ENCODE results near the gene SP6.

Gene SP6

DNA sequence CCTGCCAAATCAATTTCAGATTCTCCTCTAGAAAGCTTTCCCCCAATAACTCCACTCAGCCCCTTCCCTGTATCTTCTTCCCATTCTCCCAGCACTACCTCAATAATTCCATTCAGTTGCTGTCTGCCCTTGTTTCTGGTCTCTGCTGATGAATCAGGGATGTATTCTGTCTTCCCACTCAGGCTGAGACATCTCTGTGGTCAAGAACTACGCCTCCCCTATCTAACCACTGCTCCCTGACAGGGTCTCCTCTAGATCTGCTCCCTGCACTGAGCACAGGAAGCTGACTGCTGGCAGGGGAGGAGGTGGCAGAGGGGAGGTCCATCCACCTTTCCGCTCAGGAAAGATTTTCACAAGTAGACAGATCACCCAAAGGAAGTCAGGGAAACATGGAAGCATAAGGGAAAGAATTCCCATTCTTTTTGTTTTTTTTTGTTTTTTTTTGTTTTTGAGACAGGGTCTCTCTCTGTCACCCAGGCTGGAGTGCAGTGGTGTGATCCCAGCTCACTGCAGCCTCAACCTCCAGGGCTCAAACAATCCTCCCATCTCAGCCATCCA, 28.1 kb upstream of the SP6 start:
- no peak for DNase-seq

- no peak for DNase-seq
Measured at GRCh38 chr17:47878203-47879027, 27.5 kb upstream of the SP6 start.

DNA sequence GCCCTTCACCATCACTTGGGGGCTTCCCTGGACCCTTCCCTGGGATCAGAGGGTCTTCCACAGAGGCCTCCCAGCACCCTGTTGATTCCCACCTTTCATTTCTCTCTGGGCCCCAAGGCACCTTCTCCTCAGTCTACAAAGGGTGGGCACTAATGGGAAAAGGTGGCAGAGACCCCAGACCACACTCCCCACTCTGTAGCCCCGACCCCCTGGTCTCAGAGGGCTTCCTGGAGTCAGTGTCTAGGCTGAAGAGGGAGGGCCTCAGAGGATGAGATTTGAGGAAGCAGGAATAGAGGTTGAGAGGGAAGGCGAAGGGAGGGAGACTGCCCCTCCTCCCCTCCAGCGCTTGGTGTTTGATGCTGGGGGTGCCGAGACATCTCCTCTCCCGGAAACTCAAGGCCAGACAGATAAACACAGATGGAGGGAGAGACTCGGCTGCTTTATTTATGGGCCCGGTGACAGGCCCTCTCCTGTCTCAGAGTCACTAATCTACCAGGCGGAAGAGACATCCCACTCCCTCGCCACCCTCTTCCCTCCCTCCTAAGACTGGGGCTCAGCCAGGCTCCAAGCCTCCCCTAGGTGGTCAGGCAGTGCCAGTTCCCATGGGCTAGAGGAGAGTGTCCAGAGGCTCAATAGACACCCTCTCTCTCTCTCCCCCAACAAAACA, 26.5 kb upstream of the SP6 start:
- no peak for DNase-seq

- DNase-seq = no peak
Measured at GRCh38 chr17:47875011-47875985, 24.3 kb upstream of the SP6 start.

- no peak for DNase-seq
Measured at GRCh38 chr17:47873200-47874090, 22.5 kb upstream of the SP6 start.

DNA sequence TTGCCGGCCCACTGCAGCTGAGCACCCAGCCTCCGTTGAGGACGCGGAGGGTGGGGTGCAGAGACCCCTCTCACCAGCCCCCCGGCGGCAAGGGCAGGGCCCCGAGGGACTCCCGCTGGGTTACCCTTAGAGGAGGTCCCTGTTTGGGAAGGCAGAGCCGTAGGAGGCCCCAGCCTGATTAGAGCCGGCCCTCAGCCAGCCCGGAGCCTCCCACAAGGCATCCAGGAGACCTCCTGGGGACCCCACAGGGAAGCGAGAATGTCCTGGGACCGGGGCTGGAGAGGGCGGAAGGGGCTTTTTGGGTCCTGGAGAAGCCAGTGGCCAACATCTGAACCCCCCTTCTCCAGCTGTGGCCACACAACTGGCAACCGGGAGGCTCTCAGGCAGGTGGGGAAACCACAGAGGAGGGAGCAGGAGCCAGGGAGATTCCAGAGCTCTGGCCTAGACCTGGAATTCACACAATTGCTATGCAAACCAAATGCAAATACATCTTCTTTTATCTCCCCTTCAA, 21.7 kb upstream of the SP6 start:
- DNase-seq = no peak

DNA sequence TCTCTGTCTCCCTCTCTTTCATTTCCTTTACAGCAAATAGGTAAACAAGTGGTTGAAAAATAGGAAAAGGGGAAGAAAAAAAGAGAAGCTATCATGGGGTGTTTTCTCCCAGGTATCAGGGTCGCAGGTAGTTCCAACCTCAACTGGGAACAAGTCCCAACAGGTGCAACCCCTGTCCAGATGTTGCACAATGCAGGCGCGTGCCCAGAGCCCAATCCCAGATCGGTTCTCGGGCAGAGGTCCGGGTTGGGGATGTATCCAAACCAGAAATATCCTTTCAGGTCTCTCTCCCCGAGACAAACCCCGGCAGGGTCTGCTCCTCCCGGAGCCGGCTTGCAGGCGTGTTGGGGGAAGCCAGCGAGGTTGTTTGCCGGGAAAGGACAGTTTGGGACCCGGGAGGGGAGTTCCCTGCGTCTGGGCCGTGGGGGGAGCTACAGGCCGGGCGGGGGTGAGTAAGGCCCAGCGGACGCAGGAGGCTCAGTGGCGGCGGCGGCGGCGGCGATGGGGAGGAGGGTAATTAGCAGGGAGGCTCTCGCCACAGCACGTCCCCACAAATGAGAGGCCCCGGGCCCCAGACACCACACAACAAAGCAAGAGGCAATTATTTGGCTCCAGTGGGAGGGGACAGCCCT, 21.2 kb upstream of the SP6 start:
- no peak for DNase-seq

- DNase-seq = no peak
Measured at GRCh38 chr17:47871048-47871447, 20.1 kb upstream of the SP6 start.

DNA sequence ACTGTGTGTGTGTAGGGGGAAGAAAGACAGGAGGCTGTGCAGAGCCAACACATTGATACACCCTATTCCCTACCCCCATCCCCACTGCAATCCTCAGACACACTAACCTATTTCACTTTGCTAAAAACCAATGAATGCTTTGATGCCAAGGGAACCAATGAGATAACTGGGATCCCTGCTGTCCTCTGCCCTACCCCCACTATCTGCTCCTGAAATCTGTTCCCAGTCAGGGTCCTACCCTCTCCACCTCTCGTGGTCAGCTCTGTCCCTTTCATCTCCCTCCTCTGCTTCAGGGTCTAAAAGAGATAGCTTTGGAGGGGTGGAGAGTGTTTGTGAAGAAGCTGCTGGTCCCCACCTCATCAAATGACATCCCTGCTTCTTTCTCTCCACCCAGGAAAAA, 19.1 kb upstream of the SP6 start:
- DNase-seq = no peak

GRCh38 chr17:47869114-47869513, 18.2 kb upstream of the SP6 start:
- no peak for DNase-seq

GRCh38 chr17:47867813-47868533, 17.0 kb upstream of the SP6 start:
- no peak for DNase-seq

GRCh38 chr17:47866941-47867340, 16.0 kb upstream of the SP6 start:
- no peak for DNase-seq

DNA sequence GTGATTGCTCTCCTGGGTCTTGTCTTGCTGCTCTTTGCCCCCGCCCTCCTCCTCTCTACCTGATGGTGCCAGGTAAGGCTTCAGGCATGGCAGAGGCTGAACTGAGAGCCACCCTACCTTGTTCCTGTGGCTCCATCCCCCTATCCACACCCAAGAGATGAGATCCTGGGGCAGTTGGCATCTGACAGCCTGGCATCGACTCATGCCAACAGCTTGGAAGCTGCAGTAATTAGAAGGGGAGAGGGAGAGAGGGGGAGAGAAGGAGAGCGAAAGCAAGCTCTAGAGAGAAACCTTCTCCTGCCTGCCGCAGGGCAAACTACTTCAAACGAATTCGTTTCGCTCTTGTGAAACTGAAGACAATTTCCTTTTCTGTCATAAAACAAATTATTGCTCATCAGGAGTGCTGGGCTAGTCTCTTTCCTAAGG, 13.8 kb upstream of the SP6 start:
- no peak for DNase-seq

DNA sequence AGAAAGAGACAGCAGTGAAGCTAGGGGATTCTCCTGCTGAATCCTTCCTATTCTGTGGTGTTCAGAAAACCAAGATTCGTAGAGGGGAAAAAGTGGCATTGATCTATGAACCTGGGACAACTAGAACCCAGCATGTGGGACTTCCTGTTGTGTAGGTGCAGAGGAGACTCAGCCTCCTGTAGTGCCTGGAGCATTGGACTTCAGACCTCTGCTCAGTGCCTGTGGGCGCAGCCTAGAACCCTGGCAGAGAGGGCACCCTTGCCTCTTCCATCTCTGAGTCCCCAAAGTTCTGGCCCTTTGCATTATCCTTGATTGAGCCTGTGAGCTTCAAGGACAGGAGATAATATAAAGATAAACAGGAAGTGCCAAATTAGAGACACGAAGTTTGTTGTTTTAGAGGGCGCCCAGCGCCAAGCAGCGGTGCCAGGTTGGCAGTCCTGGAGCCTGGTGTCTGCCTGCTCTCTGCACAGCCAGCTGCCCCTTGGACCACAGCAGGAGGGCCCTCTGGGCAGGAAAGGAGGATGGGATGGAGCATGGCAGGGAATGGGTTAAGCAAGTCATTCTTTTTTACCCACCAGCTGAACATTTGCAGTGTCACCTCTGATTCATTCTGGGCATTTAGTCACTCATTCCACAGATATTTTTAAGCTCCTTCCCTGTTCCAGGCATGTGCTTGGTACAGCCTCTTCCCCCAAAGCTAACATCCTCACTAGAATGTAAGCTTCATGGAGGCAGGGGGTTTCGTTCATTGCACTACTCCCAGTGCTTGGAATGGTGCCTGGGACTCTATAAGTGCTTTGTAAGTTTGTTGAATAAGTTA, 11.9 kb upstream of the SP6 start:
- DNase-seq = peak; percentile 70

GRCh38 chr17:47860386-47860785, 9.4 kb upstream of the SP6 start:
- DNase-seq = no peak

DNA sequence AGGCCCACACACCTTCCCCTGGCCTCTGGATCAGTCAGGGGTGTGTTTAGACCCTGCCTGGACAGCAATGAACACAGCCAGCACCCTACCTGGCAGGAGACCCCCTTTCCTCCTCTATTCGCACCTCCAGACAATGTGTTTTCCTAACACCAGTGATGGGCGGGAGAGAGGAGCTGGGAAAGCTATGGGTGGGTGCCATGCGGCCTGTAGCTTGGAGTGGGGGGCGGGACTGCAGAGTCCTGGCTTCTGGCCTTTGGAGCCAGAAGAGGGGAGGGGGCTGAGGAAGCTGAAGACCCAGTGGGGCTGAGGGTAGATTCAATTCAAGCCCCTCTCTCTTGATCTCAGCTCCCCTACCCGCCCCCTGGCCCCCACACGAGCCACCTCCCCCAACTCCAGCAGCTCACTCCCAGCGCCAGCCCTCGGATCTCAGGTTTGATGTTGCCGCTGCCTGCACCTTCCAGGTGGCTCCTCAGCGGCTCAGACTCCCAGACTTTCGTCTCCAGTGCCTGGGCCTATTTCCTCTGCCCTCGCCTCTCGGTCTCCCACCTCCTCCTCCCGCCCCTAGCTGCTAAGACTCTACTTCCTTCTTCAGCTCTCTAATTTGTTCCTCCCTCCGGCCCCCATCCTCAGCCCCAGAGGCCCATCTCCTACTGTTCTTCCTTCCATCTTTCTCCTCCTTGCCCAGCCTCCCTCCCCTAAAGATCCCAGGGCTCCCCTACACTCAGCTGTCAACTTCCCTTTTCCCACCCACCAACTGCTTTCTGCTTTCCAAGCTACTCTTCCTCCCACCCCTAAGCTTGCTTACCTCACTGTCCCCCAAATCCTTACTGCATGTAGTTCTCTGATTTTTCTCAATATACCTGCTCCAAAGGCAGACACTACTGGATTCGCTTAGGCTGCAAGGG, 6.8 kb upstream of the SP6 start:
- no peak for DNase-seq

GRCh38 chr17:47856830-47857229, 5.9 kb upstream of the SP6 start:
- no peak for DNase-seq

DNA sequence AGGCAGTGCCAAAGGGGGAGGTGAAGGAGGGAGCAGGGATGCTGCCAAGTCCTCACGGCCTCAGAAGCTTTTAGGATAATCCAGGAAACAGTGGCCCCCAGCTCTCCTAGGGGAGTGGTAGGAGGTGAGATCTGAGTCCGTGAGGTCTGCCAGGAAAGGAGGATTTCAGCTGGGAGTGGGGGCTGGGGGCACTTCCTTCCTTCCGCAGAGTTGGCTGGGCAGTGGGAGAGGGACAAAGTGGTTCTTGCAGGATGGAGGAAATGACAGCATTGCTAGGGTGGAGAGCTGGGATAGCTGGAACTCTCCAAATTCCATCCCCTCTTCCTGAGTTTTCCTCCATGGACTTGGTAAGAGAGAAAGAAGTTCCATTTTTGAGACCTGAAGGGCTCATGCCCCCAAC, 4.8 kb upstream of the SP6 start:
- DNase-seq = no peak

- DNase-seq = no peak
Measured at GRCh38 chr17:47853616-47854015, 2.7 kb upstream of the SP6 start.
